Ovary (tissue), 9 donors: ENCODE data around the gene HOXD1. TPM values are rescaled to one million over a fixed set of nuclear protein-coding genes. Genes with fewer than 3 reads are reported as not detected.

Source experiments
- DNase-seq, 5 donors: peaks; one replicate each; pipeline ENCODE4 v3.0.0-alpha.2; 2019 to 2020
- H3K27ac ChIP-seq, 2 donors: fragments of 200-600 bp; one replicate each; pipeline versions ENCODE4 v1.5.1 to v1.8.0; 2019 to 2022
- H3K27me3 ChIP-seq: fragments of 200-600 bp; one replicate; pipeline ENCODE4 v1.8.0; 2022
- H3K36me3 ChIP-seq: fragments of 200-600 bp; sonication (generic); one replicate; pipeline ENCODE4 v1.5.1; 2019
- H3K4me1 ChIP-seq: one replicate; pipeline ENCODE4 v1.8.1; 2013; ENCODE audit warnings: mild to moderate bottlenecking, moderate library complexity; ENCODE audit not compliant: insufficient read depth
- H3K4me3 ChIP-seq: fragments of 200-600 bp; sonication (generic); one replicate; pipeline ENCODE4 v1.5.1; 2017
- H3K9me3 ChIP-seq, 2 donors: fragments of 200-600 bp in 1 of 2; sonication (generic) in 1 of 2; one replicate each; pipeline versions ENCODE4 v1.5.1 to v1.8.1; 2013 to 2019; ENCODE audit warnings: mild to moderate bottlenecking in 1 of 2, moderate library complexity in 1 of 2
- CTCF ChIP-seq, 3 donors: fragments of 450-650 bp in 2 of 3; fragments of 200-600 bp in 1 of 3; IDR thresholded peaks; one replicate each; pipeline versions ENCODE4 v1.5.1 to v1.8.0; 2016 to 2022; ENCODE audit warnings: antibody characterized with exemption in 3 of 3, mild to moderate bottlenecking in 1 of 3
- EP300 ChIP-seq: sonication (generic); formaldehyde crosslinking; IDR thresholded peaks from one replicate; pipeline ENCODE4 v1.6.1; 2017; ENCODE audit warnings: antibody characterized with exemption
- POLR2A ChIP-seq: fragments of 450-650 bp; IDR thresholded peaks from one replicate; pipeline ENCODE4 v1.6.1; 2017; ENCODE audit warnings: antibody characterized with exemption, mild to moderate bottlenecking, moderate library complexity
- WGBS, 3 donors: extraction: QIAGEN DNeasy Blood & Tissue Kit in 1 of 3; methylation state at CpG; one replicate each; pipeline versions ENCODE4 v1.1.5 to v1.1.7; 2013 to 2017; 5-methylcytosine and 5-hydroxymethylcytosine counted together
- intact Hi-C, 4 donors: fragments of 100-400 bp; cut with DNase I; formaldehyde crosslinking; loops; one replicate each; pipeline versions ENCODE4 v1.11.0 to v1.15.1; 2022 to 2023
- polyA plus RNA-seq, 2 donors: library from polyadenylated mRNA; stranded (reverse); fragments of 200-250 nt in 1 of 2; fragments of 350-450 nt in 1 of 2; fragmentation: Illumina TruSeq in 1 of 2; extraction: RNeasy Lipid Tissue Mini Kit (QIAGEN cat#74804) in 1 of 2; gene quantifications; one replicate each; pipeline ENCODE4 v1.2.3, GENCODE V29; 2013 to 2014
- total RNA-seq, 7 donors: library from RNA; depleted of rRNA in 2 of 7; stranded (reverse); fragments of >200 nt in 2 of 7; fragmentation: NEBNext Ultra II Directional in 3 of 7; extraction: Animal tissue kit (Norgen Biotek cat#: 25700) in 3 of 7; gene quantifications; one replicate each; pipeline versions ENCODE4 v1.1.0 to v1.2.4, GENCODE V29; 2016 to 2023
- donor health status: DM: no; HTN: no; CAD: no; lungs with moderate emphysema.
- donor health status: DM: no; HTN: no; CAD: no.
- donor health status: Bipolar disorder and iron deficiency.
- donor health status: DM: yes; HTN: yes; CAD: no.
- donor health status: DM: no; HTN: no; CAD: no.
- donor health status: DM: yes; HTN: yes; CAD: no.

HOXD1 gene
- total and polyA plus RNA-seq, 9 donors, result 0.23 to 5.3 (median 0.55) TPM

GRCh38 chr2:176149481-176149938 lies 39.0 kb upstream of the HOXD1 start:
- no peaks in the 10 kb centered on the region for H3K27me3 ChIP-seq
- no peaks in the 10 kb centered on the region for H3K36me3 ChIP-seq
- intact Hi-C loops, result loop anchor here in 1 of 4 donors (10.0 kb wide), 1 partner anchor 115 kb away; the partner anchor contains the start of gene MTX2
- no peak for DNase-seq
- H3K4me3 ChIP-seq, result no peak overlapping the region
- no peak overlapping the region for H3K27ac ChIP-seq
- no peaks in the 10 kb centered on the region for H3K9me3 ChIP-seq
- H3K4me1 ChIP-seq, result peaks cover 8% of the 10 kb centered on the region
- TF ChIP-seq POLR2A (no peak), EP300 (no peak), CTCF (IDR thresholded peaks at IDR 0.05) (no peak)
- 79 to 89% (median 81%) methylated on average over 22 of the region's 22 CpGs for WGBS, 3 donors

DNA sequence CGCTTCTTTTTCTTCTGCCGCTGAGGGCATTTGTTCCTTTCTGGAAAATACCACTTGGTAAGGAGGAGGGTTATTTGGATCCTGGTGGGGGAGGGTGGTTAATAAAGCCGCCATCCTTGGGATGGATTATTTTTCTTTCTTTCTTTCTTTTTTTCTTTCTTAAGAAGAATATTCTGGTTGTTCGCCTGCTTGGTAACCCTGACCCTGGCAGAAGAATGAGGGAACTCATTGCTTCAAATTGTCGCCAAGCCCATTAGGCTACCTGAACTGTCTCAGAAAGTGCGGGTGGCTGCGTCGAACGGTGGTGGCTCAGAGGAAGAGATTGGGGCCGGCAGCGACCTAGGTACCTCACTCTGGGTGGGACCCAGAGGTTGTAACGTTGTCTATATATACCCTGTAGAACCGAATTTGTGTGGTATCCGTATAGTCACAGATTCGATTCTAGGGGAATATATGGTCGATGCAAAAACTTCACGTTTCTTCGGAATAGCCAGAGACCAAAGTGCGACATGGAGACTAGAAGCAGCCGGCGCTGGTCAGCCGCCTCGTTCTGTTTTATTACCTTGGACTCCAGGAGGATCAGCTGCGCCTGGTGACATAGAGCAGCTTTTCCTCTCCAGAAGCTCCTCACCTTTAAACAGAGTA lies 38.4 kb upstream of the HOXD1 start:
- intact Hi-C loops, result loop anchor here in 1 of 4 donors (10.0 kb wide), 1 partner anchor 115 kb away; the partner anchor contains the start of gene MTX2
- Histone ChIP-seq H3K4me3 (no peak overlapping the region), H3K27ac (no peak overlapping the region), H3K27me3 (no peaks in the 10 kb centered on the region), H3K4me1 (peaks cover 8% of the 10 kb centered on the region), H3K36me3 (no peaks in the 10 kb centered on the region), H3K9me3 (no peaks in the 10 kb centered on the region)
- TF ChIP-seq CTCF (IDR thresholded peaks at IDR 0.05) (no peak), POLR2A (no peak), EP300 (no peak)
- 82 to 88% (median 85%) methylated on average over 24 of the region's 24 CpGs for WGBS, 3 donors
- DNase-seq, result no peak

- TF ChIP-seq EP300 (no peak), POLR2A (no peak), CTCF (IDR thresholded peaks at IDR 0.05) (no peak)
- Histone ChIP-seq H3K36me3 (no peaks in the 10 kb centered on the region), H3K4me1 (peaks cover 5% of the 10 kb centered on the region), H3K9me3 (no peaks in the 10 kb centered on the region), H3K4me3 (no peak overlapping the region), H3K27me3 (no peaks in the 10 kb centered on the region), H3K27ac (no peak overlapping the region)
- 76 to 88% (median 81%) methylated on average over 14 of the region's 14 CpGs for WGBS, 3 donors
- intact Hi-C loops, result no loop called here
- no peak for DNase-seq
Measured at GRCh38 chr2:176150584-176151441, 37.7 kb upstream of the HOXD1 start.

DNA sequence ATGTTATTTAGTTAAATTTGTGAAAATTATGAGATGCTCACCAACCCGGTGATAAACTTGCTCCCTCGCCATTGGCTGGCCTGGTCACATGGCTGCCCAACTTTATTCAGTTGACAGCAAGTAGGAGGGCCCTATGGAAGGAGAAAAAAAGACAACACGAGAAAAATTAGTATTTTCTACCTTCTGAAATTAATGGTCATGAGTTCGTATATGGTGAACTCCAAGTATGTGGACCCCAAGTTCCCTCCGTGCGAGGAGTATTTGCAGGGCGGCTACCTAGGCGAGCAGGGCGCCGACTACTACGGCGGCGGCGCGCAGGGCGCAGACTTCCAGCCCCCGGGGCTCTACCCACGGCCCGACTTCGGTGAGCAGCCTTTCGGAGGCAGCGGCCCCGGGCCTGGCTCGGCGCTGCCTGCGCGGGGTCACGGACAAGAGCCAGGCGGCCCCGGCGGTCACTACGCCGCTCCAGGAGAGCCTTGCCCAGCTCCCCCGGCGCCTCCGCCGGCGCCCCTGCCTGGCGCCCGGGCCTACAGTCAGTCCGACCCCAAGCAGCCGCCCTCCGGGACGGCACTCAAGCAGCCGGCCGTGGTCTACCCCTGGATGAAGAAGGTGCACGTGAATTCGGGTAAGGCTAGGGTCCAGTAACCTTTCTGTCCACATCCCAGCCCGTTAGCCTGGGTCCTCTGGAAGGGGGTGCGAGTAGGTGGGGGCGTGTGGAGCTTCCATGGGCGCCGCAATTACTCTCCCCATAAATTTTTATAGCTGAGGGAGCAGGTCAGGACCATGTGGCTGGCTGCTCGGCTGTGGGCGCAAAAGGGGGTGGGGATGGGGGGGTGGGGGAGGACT lies 36.8 kb upstream of the HOXD1 start, which contains the start of gene HOXD4:
Gene HOXD4 (plus strand): TSS at position 109 of the 846 bp plus-strand sequence. CDS start 84 bp downstream, at position 193.
- Histone ChIP-seq H3K36me3 (no peaks in the 10 kb centered on the region), H3K27me3 (no peaks in the 10 kb centered on the region), H3K9me3 (no peaks in the 10 kb centered on the region), H3K4me3 (peak within 1 kb of the TSS; percentile 36), H3K4me1 (peaks cover 5% of the 10 kb centered on the region), H3K27ac (no peak within 1 kb of the TSS)
- TF ChIP-seq EP300 (no peak), POLR2A (no peak), CTCF (IDR thresholded peaks at IDR 0.05) (no peak)
- intact Hi-C loops, result no loop called here
- DNase-seq, result peak in 1 of 5 donors; percentile 12
- 66 to 74% (median 68%) methylated on average over 51 to 55 of the region's 55 CpGs for WGBS, 3 donors
